NCI-H526 treated with DMSO at 0.1 percent for 48 hours (cell line): Measurements from ENCODE around the gene HIGD2A.
"Not testable (repeated sequence)": the region's sequence is repeated elsewhere in the genome, so short reads cannot be mapped to it uniquely, and the experiment has no call there.

ENCODE experiments used
- DNase-seq: peaks from one replicate; lab custom pipeline; 2025; lab: John Stamatoyannopoulos, UW

The HIGD2A gene

DNA sequence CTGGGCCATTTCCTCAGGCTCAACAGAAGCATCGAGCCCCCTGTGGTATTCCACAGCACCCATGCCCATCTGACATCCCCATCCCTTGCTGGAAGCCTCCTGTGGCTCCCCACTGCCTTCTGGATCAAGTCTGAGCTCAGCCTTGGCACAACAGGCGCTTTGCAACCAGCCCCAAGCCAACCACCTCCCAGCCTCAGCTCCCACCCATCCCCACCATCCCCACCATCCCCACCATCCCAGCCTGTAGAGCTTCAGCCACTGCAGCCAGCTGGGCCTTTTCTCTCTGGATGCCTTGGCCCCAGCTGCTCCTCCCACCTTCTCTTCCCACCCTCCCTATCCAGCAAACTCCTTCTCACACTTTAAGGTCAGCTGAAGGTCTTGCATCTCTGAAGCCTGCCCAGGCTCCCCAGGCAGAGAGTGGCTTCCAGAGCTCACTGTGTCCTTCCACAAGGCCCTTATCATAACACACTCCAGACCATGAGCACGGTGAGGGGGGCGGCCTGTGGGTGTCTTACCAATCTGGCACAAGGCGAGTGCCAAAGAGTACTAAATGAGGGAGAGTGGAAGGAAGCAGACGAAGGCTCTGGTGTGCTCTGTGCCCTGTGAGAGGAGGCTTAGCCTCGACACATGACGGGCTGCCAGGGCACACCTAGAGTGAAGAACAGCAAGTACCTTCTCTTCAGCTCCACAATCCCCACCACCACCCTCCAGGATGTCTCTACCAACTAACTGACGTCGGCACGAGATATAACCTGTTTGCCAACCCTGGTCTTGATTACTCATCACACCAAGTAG lies 6.5 kb downstream of the HIGD2A start:
- DNase-seq: no peak

DNA sequence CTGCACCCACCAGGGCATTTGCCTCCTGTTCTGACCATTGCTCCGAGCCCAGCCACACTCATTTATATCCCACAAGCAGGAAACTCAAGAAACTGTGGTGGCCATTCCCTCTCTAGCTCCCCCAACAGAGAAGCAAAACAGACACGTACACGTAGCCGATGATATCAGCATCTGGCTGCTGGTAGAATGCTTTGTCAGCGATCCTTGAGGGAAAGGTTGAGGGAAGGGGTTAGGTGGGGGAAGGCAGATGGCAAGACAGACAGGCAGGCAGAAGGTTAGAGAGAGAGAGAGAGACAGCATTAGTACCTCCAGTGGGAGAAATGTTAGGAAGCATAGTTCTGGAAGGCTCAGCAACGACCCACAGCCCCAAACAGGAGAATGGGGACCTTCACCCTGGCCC lies 7.8 kb downstream of the HIGD2A start:
- no peak for DNase-seq

GRCh38 chr5:176397736-176398420 lies 9.3 kb downstream of the HIGD2A start:
- DNase-seq: no peak

DNA sequence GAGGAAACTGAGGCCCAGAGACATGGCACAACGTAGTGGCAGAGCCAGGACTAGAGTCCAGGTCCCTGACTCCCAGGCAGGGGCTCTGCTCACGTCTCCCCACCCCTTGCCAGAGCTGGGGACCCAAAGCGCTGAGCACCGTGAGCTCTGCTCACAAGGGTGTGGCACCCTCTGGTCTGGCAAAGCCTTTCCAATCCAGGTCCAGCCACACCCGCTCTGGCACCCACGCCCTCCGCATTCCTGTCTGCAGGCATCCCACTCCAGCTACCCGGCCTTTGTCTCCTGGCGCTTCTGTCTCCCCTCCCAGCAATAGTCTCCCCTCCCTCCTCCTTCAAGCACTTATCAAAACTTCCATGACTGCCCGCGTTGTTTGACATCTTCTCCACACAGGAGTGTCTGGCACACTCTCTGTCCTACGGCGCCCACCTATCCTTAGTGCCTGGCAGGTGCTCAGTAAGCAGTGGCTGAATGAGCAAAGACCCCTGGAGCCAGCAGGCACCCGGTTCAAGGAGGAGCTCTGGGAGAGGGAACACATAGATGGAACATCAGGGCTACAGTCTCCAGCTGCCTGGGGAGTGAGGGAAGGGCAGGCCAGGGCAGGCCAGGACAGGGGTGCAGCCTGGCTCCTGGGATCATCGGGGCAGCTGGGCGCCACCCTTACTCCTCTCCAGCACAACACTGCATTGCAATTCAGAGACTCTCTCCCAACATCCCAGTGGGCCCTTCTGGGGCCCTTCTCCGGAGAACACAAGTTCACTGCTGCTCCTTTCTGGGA lies 12.0 kb downstream of the HIGD2A start:
- DNase-seq: no peak

DNA sequence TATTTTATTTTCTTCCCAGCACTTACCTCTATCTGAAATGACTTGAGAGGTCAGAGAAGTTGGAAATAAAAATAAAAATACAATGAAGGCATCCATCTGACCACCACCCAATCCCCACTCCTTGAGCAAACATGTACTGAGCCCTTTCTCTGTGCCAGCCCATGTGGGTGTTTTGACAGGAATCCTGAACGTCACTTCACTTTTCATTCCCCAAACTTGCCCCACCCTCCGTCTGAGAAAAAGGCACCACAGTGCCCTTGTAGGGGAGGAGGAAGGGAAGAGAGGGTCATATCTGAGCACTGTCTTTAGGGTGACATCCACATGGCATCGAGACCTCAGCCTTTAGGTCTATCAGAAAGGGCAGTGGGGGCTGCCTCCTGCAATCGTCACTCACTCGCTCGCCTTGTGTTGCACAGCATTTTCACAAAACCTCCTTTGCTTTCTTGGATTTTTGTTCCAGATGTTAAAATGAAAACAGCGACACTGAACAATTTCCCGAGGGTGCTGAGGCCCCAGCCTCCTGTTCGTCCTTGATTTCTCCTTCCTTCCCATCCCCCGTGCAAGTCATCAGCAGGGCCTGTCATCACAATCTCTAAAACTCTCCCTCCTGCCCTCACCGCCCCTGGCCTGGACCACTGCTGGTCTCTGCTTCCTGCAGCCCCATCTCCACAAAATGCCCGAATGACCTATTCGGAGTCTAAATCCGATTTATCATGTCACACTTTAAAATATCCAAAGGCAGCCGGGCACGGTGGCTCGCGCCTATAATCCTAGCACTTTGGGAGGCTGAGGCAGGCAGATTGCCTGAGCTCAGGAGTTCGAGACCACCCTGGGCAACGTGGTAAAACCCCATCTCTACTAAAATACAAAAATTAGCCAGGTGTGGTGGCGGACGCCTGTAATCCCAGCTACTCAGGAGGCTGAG lies 13.0 kb downstream of the HIGD2A start:
- no peak for DNase-seq

- DNase-seq: no peak
Observed at GRCh38 chr5:176405656-176406435, 17.3 kb downstream of the HIGD2A start.

- DNase-seq: no peak
Observed at GRCh38 chr5:176406436-176407052, 18.0 kb downstream of the HIGD2A start.

DNA sequence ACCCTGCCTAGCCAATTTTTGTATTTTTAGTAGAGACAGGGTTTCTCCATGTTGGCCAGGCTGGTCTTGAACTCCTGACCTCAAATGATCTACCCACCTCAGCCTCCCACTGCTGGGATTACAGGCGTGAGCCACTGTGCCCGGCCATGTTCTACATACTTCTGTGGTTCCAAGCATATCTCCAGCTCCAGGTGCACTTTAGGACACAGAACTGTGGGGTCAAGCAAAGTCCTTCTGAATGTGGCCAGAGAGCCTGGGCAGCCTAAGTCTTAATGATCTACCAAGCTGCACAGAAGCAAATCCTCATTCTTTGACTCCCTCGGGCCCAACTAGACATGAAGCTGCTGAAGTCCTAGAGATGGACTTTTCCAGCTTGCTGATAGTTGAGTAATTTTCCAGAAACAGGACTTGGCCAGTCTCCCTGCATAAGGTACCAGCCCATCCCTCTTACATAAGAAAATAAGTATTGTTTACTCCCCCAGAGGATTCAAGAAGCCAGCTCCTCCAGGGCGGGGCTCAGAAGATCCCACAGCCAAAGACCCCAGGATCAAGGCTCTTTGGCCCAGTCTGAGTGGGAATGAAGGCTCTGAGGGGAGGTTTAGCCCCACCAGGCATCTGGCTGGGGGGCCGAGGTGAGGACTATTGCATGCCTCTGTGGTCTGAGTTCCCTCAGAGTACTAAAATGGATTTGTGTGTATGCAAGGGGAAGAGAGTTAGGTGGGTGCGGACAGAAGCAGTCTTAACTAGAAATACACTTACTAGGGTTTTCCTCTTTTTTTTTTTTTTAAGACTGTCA lies 19.1 kb downstream of the HIGD2A start:
- DNase-seq: no peak

GRCh38 chr5:176408252-176408573 lies 19.7 kb downstream of the HIGD2A start:
- not testable (repeated sequence) for DNase-seq

DNA sequence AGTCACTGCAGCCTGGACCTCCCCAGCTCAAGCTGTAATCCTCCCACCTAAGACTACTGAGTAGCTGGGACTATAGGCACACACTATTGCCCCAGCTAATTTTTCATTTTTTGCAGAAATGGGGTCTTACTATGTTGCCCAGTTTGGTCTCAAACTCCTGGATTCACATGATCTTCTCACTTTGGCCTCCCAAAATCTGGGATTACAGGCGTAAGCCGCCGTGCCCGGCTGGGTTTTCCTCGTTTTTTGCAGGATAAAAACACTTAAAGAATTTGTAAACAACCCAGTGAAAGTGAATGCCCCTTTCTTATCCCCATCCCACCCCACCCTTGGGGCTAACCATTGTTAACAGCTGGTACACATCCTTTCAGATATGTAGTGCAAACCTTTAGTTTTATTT lies 20.0 kb downstream of the HIGD2A start:
- DNase-seq: no peak

- no peak for DNase-seq
Observed at GRCh38 chr5:176409765-176410164, 21.2 kb downstream of the HIGD2A start.

DNA sequence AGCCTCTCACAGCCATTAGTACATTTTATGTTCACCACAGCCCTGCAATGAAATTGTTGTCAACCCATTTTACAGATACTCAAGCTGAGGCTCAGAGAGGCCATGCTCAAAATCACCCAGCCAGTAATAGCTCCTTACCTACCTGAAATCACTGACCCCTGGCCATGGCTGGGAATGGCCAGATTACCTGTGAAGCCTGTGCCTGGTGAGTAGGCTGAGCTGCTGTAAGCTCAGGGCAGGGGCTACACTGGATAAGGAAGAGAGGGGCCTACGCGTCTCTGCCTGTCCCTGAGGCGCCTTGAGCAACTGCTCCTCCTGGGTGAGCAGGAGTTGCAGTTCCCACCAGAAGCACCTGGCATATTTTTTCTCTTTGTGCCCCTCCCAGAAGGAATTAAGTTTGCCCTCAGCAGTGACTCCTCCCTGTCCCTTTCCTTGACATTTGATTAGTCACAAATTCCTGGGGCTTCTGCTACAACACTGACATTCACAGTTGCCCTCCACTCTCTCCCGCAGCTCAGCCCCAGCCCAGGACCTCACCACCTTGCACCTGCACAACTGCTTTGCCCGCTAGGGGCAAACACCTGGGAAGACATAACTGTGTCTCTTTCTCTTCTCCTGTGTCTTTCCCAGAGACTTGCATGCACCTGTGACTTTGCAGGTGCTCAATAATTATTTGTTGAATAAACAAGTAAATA lies 22.1 kb downstream of the HIGD2A start:
- no peak for DNase-seq

DNA sequence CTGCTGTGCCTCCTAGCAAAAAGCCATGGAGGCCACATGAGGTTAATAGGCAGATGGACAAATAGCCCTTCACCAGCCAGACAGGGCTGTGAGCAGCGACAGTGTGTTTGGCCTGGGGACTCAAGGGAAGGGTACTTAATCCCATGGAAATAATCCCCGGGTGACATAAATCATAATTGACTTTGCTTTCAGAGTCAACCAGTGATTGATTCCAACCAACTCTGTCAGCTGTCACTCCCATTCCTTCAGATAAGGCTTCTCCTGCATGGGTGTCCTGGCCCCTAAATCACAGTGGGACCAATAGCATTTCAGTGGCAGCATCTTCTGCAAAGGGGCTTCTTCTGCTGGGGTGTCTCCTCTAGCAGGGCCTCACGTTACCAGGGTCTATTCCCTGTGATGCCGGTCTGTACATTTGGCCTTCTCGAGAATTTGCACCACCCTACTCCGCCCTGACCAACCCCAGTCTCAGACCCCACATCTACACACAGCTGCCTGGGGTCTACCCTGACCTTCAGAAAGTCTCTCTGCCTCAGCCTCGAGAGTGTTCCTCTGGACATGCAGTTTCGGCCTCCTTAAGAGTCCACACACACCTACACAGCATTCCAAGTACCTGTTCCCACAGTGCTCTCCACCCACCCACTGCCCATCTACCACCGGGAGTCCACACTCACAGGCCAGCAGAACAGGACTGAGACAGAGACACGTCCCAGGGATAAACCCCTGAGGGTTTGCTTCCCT lies 24.1 kb downstream of the HIGD2A start:
- DNase-seq: no peak

GRCh38 chr5:176413255-176413565 lies 24.7 kb downstream of the HIGD2A start:
- no peak for DNase-seq

DNA sequence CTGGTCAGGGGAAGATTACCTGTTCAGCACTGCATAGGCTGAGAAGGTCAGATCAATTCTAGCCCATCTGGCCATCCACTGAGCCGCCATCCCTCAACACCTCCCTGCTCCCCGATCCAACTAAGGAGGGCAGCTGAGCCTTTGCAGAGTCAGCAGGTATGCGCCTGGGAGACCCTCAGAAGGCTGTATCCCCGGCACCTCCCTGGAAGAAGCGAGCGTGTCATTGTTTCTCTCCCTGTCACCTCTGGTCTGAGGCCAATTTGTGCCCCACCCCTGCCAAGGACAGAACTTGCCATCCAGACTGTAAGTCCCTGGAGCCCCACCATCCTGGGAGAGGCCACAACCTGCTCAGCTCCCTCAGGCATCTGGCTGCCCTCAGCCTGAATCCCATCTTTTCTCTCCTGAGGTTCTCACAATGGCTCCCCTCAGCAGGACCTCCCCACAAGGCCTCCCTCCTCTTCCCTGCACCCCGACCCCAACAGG lies 25.2 kb downstream of the HIGD2A start:
- no peak for DNase-seq

GRCh38 chr5:176414704-176415103 lies 26.2 kb downstream of the HIGD2A start:
- DNase-seq: no peak

DNA sequence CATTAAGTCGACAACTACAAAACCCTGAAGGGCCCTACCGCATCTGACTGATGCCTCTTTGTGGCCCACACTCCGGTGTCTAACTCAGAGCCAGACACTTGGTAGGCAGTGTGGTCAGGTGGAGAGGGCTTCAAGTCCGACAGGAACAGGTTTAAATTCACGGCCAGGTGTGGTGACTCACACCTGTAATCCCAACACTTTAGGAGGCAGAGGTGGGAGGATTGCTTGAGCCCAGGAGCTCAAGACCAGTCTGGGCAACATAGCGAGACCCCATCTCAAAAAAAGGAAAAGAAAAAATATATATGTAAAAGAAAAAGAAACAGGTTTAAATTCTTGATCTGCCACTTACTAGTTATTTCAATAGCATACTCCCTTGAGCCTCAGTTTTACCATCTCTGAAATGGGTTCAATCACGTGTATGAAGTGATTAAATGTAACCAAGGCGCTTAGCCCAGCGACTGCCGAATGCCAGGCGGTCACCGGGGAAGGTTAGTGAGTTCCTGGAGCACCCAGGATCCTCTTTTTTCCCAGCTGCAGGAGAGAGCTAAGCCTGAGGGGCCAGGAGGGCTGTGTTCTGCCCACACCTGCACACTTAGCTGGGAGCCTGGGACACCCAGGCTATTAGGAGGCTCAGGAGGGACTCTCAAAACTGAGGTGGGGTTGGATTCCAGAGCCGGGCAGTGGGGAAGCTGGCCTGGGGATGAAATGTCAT lies 26.8 kb downstream of the HIGD2A start:
- DNase-seq: no peak
